UCSD-AML1 (cell line): ENCODE data around the gene MYO18B.
"Not testable (repeated sequence)": the region's sequence is repeated elsewhere in the genome, so short reads cannot be mapped to it uniquely, and the experiment has no call there.

Experiments
- DNase-seq: peaks from one replicate; lab custom pipeline; 2025; ENCODE audit not compliant: unreplicated experiment; lab: John Stamatoyannopoulos, UW

The MYO18B gene

GRCh38 chr22:25741692-25742626 lies at the start of gene MYO18B:
MYO18B (plus strand) TSS chr22:25742188; CDS start chr22:25761093, 18,905 bp downstream.
- no peak for DNase-seq

- no peak for DNase-seq
Observed at GRCh38 chr22:25692397-25693267, 49.4 kb upstream of the MYO18B start.

- DNase-seq = no peak
Observed at GRCh38 chr22:25693268-25693565, 48.8 kb upstream of the MYO18B start.

- DNase-seq = no peak
Observed at GRCh38 chr22:25694196-25694907, 47.6 kb upstream of the MYO18B start.

GRCh38 chr22:25695146-25695545 lies 46.8 kb upstream of the MYO18B start:
- DNase-seq = no peak

GRCh38 chr22:25696763-25697162 lies 45.2 kb upstream of the MYO18B start:
- DNase-seq = no peak

- no peak for DNase-seq
Observed at GRCh38 chr22:25697181-25697664, 44.8 kb upstream of the MYO18B start.

GRCh38 chr22:25697978-25698377 lies 44.0 kb upstream of the MYO18B start:
- DNase-seq = no peak

- DNase-seq = no peak
Observed at GRCh38 chr22:25698461-25698860, 43.5 kb upstream of the MYO18B start.

- no peak for DNase-seq
Observed at GRCh38 chr22:25698978-25699377, 43.0 kb upstream of the MYO18B start.

GRCh38 chr22:25701056-25701780 lies 40.8 kb upstream of the MYO18B start:
- no peak for DNase-seq

GRCh38 chr22:25702040-25702439 lies 39.9 kb upstream of the MYO18B start:
- no peak for DNase-seq

- no peak for DNase-seq
Observed at GRCh38 chr22:25702571-25703167, 39.3 kb upstream of the MYO18B start.

- DNase-seq = no peak
Observed at GRCh38 chr22:25704701-25705100, 37.3 kb upstream of the MYO18B start.

GRCh38 chr22:25706197-25706596 lies 35.8 kb upstream of the MYO18B start:
- DNase-seq = no peak

GRCh38 chr22:25708430-25708829 lies 33.6 kb upstream of the MYO18B start:
- not testable (repeated sequence) for DNase-seq

- no peak for DNase-seq
Observed at GRCh38 chr22:25709758-25710157, 32.2 kb upstream of the MYO18B start.

- DNase-seq = no peak
Observed at GRCh38 chr22:25710501-25710900, 31.5 kb upstream of the MYO18B start.

- no peak for DNase-seq
Observed at GRCh38 chr22:25711491-25711890, 30.5 kb upstream of the MYO18B start.
